Epithelial cell of prostate (primary cell): ENCODE measurements around the gene FHIP1A.

ENCODE experiments used
- DNase-seq: peaks from one replicate; pipeline ENCODE4 v3.0.0-alpha.2; 2011; ENCODE audit warnings: low read depth, low spot score
- H3K27ac ChIP-seq: fragments of 450-650 bp; 2 replicates; pipeline ENCODE4 v1.5.1; 2017; ENCODE audit warnings: mild to moderate bottlenecking

FHIP1A gene

DNA sequence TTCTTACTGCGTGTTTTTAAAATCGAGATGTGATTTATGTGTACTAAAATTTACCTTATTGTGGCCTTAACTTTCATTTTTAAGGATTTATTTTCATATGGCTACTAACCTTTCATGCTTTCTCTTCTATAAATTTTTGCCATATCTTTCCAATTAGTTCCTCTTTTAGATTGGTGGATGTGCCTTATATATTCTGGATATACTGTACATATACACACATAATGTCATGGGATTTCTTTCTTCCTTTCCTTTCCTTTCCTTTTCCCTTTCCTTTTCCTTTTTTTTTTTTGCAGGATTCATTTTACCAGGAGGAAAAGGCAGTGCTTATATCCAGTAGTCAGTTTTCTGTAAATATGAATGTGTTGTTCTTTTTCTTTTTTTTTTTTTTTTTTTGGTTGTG, 37.2 kb downstream of the FHIP1A start:
- no peak for DNase-seq
- no peak overlapping the region for H3K27ac ChIP-seq

DNA sequence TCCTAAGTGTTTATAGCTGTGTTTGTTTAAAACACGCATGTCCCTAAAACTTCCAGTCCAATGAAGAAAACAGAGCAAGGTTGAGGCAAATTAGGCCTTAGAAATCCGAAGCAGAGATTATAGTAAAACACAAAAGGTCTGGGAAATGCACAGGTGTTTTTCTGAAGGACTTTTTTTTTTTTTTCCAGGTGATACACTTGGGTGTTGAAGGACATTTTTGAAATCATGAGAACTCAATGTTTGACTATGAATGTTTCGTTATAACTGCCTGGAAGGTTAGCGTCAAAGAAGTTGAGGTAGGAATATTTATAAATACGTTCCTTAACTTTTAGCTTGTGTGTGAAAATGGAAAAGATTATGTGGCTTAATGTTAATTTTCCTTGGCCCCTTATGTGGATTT, 45.5 kb downstream of the FHIP1A start:
- H3K27ac ChIP-seq = no peak overlapping the region
- DNase-seq = no peak

DNA sequence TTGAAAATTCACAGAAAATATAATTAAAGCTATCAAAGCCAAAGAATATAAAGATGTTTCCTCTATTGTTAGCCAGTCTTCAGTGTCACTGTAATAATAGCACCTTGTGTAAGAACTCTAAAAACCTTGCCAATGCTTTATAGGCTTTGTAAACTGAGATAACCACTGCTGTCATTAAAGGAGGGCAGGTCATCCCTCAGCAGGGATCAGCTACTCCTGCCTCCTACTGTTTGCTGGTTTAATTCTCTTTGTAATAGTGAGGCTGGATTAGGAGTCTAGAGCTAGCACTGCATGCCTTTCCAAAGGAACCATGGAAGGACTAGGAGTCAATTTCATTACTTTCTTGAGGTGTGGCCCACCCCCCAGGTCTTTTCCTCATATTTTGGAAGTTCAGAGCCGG, 46.2 kb downstream of the FHIP1A start:
- H3K27ac ChIP-seq = no peak overlapping the region
- DNase-seq = no peak

DNA sequence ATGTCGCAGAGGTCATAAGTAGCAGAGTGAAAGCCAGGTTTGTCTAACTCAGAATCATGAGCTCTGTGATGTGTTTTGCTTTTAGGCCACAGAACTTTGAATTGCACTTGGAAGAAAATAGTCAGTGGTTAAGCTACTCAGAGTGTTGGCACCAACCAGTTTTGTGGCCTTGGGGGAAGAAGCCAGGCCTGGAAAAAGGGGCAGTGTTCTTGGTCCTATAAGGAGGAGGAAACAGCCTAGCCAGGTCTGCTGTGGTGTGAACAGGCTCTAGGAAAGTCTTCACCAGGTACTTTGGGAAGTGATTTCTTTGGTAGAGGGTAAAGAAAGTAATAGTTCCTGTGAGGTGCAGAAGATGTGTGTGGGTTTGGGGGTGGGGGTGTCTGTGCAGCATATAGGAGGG, 49.2 kb downstream of the FHIP1A start:
- no peak overlapping the region for H3K27ac ChIP-seq
- no peak for DNase-seq
